HAP-1 (cell line): ENCODE data around the gene ASNSD1.
"Not testable (repeated sequence)": the region's sequence is repeated elsewhere in the genome, so short reads cannot be mapped to it uniquely, and the experiment has no call there.

Experiments
- DNase-seq, 2 experiments: peaks; one replicate each; pipeline ENCODE4 v3.0.0-alpha.2; 2016 to 2020; ENCODE audit warnings: low spot score in 2 of 2
- H3K27me3 ChIP-seq: fragments of 250-450 bp; sonication (Bioruptor Pico); 2 replicates; pipeline ENCODE4 v1.5.1; 2020; ENCODE audit warnings: low read depth, mild to moderate bottlenecking, moderate library complexity
- H3K36me3 ChIP-seq: fragments of 250-450 bp; sonication (Bioruptor Pico); replicated peaks from 2 replicates; pipeline ENCODE4 v1.5.1; 2020; ENCODE audit warnings: mild to moderate bottlenecking
- H3K4me1 ChIP-seq: fragments of 250-450 bp; sonication (Bioruptor Pico); 2 replicates; pipeline ENCODE4 v1.5.1; 2020; ENCODE audit warnings: mild to moderate bottlenecking
- H3K4me3 ChIP-seq: fragments of 250-450 bp; sonication (Bioruptor Pico); 2 replicates; pipeline ENCODE4 v1.5.1; 2020; ENCODE audit warnings: mild to moderate bottlenecking, moderate library complexity
- H3K9me3 ChIP-seq: fragments of 250-450 bp; sonication (Bioruptor Pico); 2 replicates; pipeline ENCODE4 v1.5.1; 2020; ENCODE audit warnings: mild to moderate bottlenecking, moderate library complexity
- in situ Hi-C: fragments of 300-500 bp; cut with MboI; formaldehyde crosslinking; loops from 3 replicates; pipeline ENCODE4 v1.14.3; 2020; ENCODE audit warnings: low sequenced_read_pairs, inconsistent platforms, mixed read lengths

Gene ASNSD1

GRCh38 chr2:189631849-189632248 lies 29.4 kb upstream of the ASNSD1 start:
- no peaks in the 10 kb centered on the region for H3K36me3 ChIP-seq
- H3K4me1 ChIP-seq = no peaks in the 10 kb centered on the region
- H3K9me3 ChIP-seq = no peaks in the 10 kb centered on the region
- in situ Hi-C loops = no loop called here
- DNase-seq = no peak
- H3K27me3 ChIP-seq = peaks cover 3% of the 10 kb centered on the region; the same call in 1 of the 2 replicates
- no peak overlapping the region for H3K4me3 ChIP-seq

GRCh38 chr2:189633392-189633811 lies 27.9 kb upstream of the ASNSD1 start:
- in situ Hi-C loops = no loop called here
- peak in 1 of 2 experiments; percentile 20 for DNase-seq
- Histone ChIP-seq H3K4me1 (no peaks in the 10 kb centered on the region), H3K4me3 (no peak overlapping the region), H3K36me3 (no peaks in the 10 kb centered on the region), H3K27me3 (peaks cover 3% of the 10 kb centered on the region; the same call in 1 of the 2 replicates), H3K9me3 (no peaks in the 10 kb centered on the region)

GRCh38 chr2:189635353-189635752 lies 25.9 kb upstream of the ASNSD1 start:
- Histone ChIP-seq H3K4me1 (no peaks in the 10 kb centered on the region), H3K27me3 (peaks cover 3% of the 10 kb centered on the region; the same call in 1 of the 2 replicates), H3K4me3 (no peak overlapping the region), H3K9me3 (no peaks in the 10 kb centered on the region), H3K36me3 (no peaks in the 10 kb centered on the region)
- DNase-seq = no peak
- in situ Hi-C loops = no loop called here

- in situ Hi-C loops = no loop called here
- no peak overlapping the region for H3K4me3 ChIP-seq
- no peaks in the 10 kb centered on the region for H3K9me3 ChIP-seq
Measured at GRCh38 chr2:189638301-189639006, 22.8 kb upstream of the ASNSD1 start.

GRCh38 chr2:189639007-189639609 lies 22.2 kb upstream of the ASNSD1 start:
- Histone ChIP-seq H3K4me1 (no peaks in the 10 kb centered on the region), H3K4me3 (no peak overlapping the region), H3K9me3 (no peaks in the 10 kb centered on the region), H3K36me3 (no peaks in the 10 kb centered on the region), H3K27me3 (peaks cover 1% of the 10 kb centered on the region; the same call in 1 of the 2 replicates)
- in situ Hi-C loops = no loop called here
- no peak for DNase-seq

More at GRCh38 chr2:189638301-189639006, 22.8 kb upstream of the ASNSD1 start:
- no peak for DNase-seq
- no peaks in the 10 kb centered on the region for H3K4me1 ChIP-seq
- peaks cover 3% of the 10 kb centered on the region; the same call in 1 of the 2 replicates for H3K27me3 ChIP-seq
- no peaks in the 10 kb centered on the region for H3K36me3 ChIP-seq

GRCh38 chr2:189641002-189641401 lies 20.3 kb upstream of the ASNSD1 start:
- Histone ChIP-seq H3K27me3 (no peaks in the 10 kb centered on the region), H3K4me3 (no peak overlapping the region), H3K36me3 (no peaks in the 10 kb centered on the region), H3K9me3 (no peaks in the 10 kb centered on the region), H3K4me1 (no peaks in the 10 kb centered on the region)
- in situ Hi-C loops = no loop called here
- DNase-seq = no peak

GRCh38 chr2:189641590-189641989 lies 19.7 kb upstream of the ASNSD1 start:
- in situ Hi-C loops = no loop called here
- Histone ChIP-seq H3K9me3 (no peaks in the 10 kb centered on the region), H3K27me3 (no peaks in the 10 kb centered on the region), H3K4me3 (no peak overlapping the region), H3K4me1 (no peaks in the 10 kb centered on the region), H3K36me3 (no peaks in the 10 kb centered on the region)
- no peak for DNase-seq

- H3K4me1 ChIP-seq = no peaks in the 10 kb centered on the region
- no peak overlapping the region for H3K4me3 ChIP-seq
- no peaks in the 10 kb centered on the region for H3K27me3 ChIP-seq
- H3K36me3 ChIP-seq = no peaks in the 10 kb centered on the region
- in situ Hi-C loops = no loop called here
- DNase-seq = no peak
- no peaks in the 10 kb centered on the region for H3K9me3 ChIP-seq
Measured at GRCh38 chr2:189646521-189646920, 14.7 kb upstream of the ASNSD1 start.

- no peaks in the 10 kb centered on the region for H3K9me3 ChIP-seq
- no peak for DNase-seq
- H3K36me3 ChIP-seq = no peaks in the 10 kb centered on the region
- no peaks in the 10 kb centered on the region for H3K27me3 ChIP-seq
- H3K4me3 ChIP-seq = no peak overlapping the region
- no peaks in the 10 kb centered on the region for H3K4me1 ChIP-seq
- in situ Hi-C loops = no loop called here
Measured at GRCh38 chr2:189648846-189649509, 12.3 kb upstream of the ASNSD1 start.

- in situ Hi-C loops = no loop called here
- no peak overlapping the region for H3K4me3 ChIP-seq
- H3K4me1 ChIP-seq = no peaks in the 10 kb centered on the region
- no peaks in the 10 kb centered on the region for H3K27me3 ChIP-seq
- DNase-seq = no peak
- H3K9me3 ChIP-seq = no peaks in the 10 kb centered on the region
- H3K36me3 ChIP-seq = no peaks in the 10 kb centered on the region
Measured at GRCh38 chr2:189651284-189651683, 10.0 kb upstream of the ASNSD1 start.

GRCh38 chr2:189653464-189653863 lies 7.8 kb upstream of the ASNSD1 start:
- DNase-seq, H3K4me1 ChIP-seq, H3K9me3 ChIP-seq, H3K36me3 ChIP-seq, in situ Hi-C loops, H3K27me3 ChIP-seq, H3K4me3 ChIP-seq: not testable (repeated sequence)

GRCh38 chr2:189654641-189655040 lies 6.6 kb upstream of the ASNSD1 start:
- H3K36me3 ChIP-seq = no peaks in the 10 kb centered on the region
- H3K4me1 ChIP-seq = no peaks in the 10 kb centered on the region
- H3K9me3 ChIP-seq = no peaks in the 10 kb centered on the region
- in situ Hi-C loops = no loop called here
- no peak for DNase-seq
- H3K4me3 ChIP-seq = no peak overlapping the region
- no peaks in the 10 kb centered on the region for H3K27me3 ChIP-seq

GRCh38 chr2:189657867-189658266 lies 3.4 kb upstream of the ASNSD1 start:
- no peak overlapping the region for H3K4me3 ChIP-seq

More at GRCh38 chr2:189657867-189658266, 3.4 kb upstream of the ASNSD1 start:
- H3K9me3 ChIP-seq = no peaks in the 10 kb centered on the region
- in situ Hi-C loops = no loop called here
- H3K36me3 ChIP-seq = no peaks in the 10 kb centered on the region
- DNase-seq = no peak
- H3K27me3 ChIP-seq = no peaks in the 10 kb centered on the region
- H3K4me1 ChIP-seq = peaks cover 5% of the 10 kb centered on the region
